Calu3 (cell line): ENCODE data around the gene CAMSAP1. TPM values are rescaled to one million over a fixed set of nuclear protein-coding genes. Genes with fewer than 3 reads are reported as not detected.

Source experiments
- BruUV-seq: library from RNA; stranded (reverse); fragments of 400-500 nt; replicated peaks from 2 replicates; lab custom pipeline; 2021; lab: Mats Ljungman, UMichigan
- CTCF ChIA-PET: fragments of 300-600 bp; sonication (Branson Sonifier 250); formaldehyde crosslinking; loops from one replicate; lab custom pipeline; 2022; ENCODE audit warnings: antibody characterized with exemption; lab: Charles Lee
- DNase-seq: peaks from one replicate; pipeline ENCODE4 v3.0.0; 2022
- H3K27ac Mint-ChIP-seq: one replicate; pipeline ENCODE4 v1.8.0; 2022; ENCODE audit warnings: mixed read lengths; ENCODE audit not compliant: unreplicated experiment
- H3K27me3 Mint-ChIP-seq: one replicate; pipeline ENCODE4 v1.8.0; 2022; ENCODE audit warnings: mixed read lengths; ENCODE audit not compliant: unreplicated experiment
- H3K36me3 Mint-ChIP-seq: one replicate; pipeline ENCODE4 v1.8.0; 2022; ENCODE audit warnings: mild to moderate bottlenecking, moderate library complexity, mixed read lengths; ENCODE audit not compliant: insufficient read depth, unreplicated experiment
- H3K4me1 Mint-ChIP-seq: one replicate; pipeline ENCODE4 v1.8.0; 2022; ENCODE audit warnings: mild to moderate bottlenecking, low read depth, mixed read lengths; ENCODE audit not compliant: unreplicated experiment
- H3K4me3 Mint-ChIP-seq: one replicate; pipeline ENCODE4 v1.8.0; 2022; ENCODE audit warnings: mild to moderate bottlenecking, low read depth, moderate library complexity, mixed read lengths; ENCODE audit not compliant: unreplicated experiment
- H3K9me3 Mint-ChIP-seq: one replicate; pipeline ENCODE4 v1.8.0; 2022; ENCODE audit warnings: low read depth, mixed read lengths; ENCODE audit not compliant: unreplicated experiment
- intact Hi-C: fragments of 100-400 bp; cut with micrococcal nuclease; formaldehyde crosslinking; loops from one replicate; pipeline ENCODE4 v1.10.0; 2022; ENCODE audit not compliant: unreplicated experiment
- total RNA-seq: library from RNA; stranded (reverse); gene quantifications from 2 replicates; pipeline ENCODE4 v1.2.3, GENCODE V29; 2022
- TF ChIP-seq, protein P1 (sequence below): fragments of 200-600 bp; IDR thresholded peaks from one replicate; pipeline ENCODE4 v1.8.0; 2022; ENCODE audit warnings: antibody characterized with exemption; ENCODE audit not compliant: unreplicated experiment

The CAMSAP1 gene
- total RNA-seq, 1 experiment from 2014 or later: 28.1 TPM

DNA sequence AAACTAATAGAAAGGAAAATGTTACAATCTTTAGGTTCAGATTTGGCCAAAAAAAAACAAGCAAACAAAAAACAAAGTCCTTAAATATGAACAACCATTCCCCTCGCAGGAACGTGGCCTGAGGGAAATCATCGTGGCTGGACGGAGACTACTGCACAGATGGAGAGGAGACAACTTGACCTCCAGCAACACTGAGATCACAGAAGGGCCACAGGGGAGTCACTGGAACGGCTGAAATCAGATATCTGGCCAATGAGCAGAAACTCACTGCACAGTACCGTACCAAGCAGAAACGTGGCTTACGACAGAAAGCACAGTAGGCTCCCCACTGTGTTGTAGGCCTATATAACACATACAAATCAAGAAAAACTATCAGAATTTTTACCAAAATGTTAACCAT lies 27.7 kb downstream of the CAMSAP1 start:
- Mint-ChIP-seq H3K4me1 (peaks cover 22% of the 10 kb centered on the region), H3K9me3 (no peaks in the 10 kb centered on the region), H3K27ac (no peak overlapping the region), H3K27me3 (no peaks in the 10 kb centered on the region), H3K4me3 (no peak overlapping the region), H3K36me3 (peaks cover 5% of the 10 kb centered on the region)
- CTCF ChIA-PET: no interaction called here
- DNase-seq: no peak
- TF ChIP-seq, protein P1, sequence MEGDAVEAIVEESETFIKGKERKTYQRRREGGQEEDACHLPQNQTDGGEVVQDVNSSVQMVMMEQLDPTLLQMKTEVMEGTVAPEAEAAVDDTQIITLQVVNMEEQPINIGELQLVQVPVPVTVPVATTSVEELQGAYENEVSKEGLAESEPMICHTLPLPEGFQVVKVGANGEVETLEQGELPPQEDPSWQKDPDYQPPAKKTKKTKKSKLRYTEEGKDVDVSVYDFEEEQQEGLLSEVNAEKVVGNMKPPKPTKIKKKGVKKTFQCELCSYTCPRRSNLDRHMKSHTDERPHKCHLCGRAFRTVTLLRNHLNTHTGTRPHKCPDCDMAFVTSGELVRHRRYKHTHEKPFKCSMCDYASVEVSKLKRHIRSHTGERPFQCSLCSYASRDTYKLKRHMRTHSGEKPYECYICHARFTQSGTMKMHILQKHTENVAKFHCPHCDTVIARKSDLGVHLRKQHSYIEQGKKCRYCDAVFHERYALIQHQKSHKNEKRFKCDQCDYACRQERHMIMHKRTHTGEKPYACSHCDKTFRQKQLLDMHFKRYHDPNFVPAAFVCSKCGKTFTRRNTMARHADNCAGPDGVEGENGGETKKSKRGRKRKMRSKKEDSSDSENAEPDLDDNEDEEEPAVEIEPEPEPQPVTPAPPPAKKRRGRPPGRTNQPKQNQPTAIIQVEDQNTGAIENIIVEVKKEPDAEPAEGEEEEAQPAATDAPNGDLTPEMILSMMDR: no peak
- BruUV-seq: no TSS peak
- intact Hi-C loops: no loop called here

DNA sequence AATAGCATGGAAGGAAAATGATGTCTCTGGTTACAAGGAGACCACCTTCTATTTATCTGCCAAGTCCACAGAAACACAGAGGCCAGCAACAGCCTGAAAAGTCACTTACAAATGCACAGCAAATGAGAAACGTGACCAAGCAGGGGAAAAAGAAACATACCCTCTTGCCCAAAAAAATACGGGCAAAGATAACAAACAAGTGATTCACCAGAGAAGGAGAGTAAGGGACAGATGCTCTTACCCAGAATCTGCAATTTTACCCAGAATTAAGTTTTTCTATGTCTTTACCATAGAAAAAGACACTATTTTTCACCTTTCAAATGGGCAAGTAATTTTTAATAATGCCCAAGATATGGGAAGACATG lies 28.1 kb downstream of the CAMSAP1 start:
- no TSS peak for BruUV-seq
- Mint-ChIP-seq H3K4me3 (no peak overlapping the region), H3K27ac (no peak overlapping the region), H3K27me3 (no peaks in the 10 kb centered on the region), H3K9me3 (no peaks in the 10 kb centered on the region), H3K4me1 (peaks cover 18% of the 10 kb centered on the region), H3K36me3 (peaks cover 5% of the 10 kb centered on the region)
- TF ChIP-seq, protein P1: no peak
- no peak for DNase-seq
- CTCF ChIA-PET: no interaction called here
- intact Hi-C loops: no loop called here

DNA sequence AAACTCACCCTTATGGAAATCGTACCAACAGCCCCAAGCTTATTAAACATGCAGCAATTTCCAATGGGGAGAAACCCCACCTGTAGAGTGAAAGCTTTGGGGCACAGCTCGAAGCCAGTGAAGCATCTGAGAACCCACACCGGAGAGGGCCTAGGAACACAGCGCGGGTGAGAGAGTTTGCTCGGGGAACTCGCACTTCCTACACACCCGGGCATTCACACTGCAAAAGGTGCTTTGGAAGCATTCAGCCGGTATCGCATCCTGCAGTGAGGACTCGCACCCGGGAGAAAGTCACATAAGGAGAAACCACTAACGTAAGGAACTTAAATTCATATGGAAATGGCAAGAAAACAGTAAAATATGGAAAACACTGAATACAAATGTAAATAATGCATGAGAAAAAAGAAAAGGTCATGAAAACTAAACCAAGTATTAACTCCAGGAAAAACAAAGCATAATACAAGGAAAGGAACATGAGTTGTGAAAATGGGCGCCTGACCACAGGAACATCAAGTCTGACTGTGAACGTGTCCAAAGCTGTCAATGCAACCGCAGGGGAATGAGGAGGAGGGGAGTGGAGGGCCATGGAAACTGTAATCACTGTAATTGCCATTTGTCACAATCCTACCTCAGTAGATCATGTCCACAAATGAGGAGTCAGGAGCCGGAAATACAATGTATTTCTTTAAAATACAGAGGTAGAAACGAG lies 28.7 kb downstream of the CAMSAP1 start:
- Mint-ChIP-seq H3K36me3 (peaks cover 5% of the 10 kb centered on the region), H3K4me1 (peaks cover 13% of the 10 kb centered on the region), H3K27ac (no peak overlapping the region), H3K4me3 (no peak overlapping the region), H3K27me3 (no peaks in the 10 kb centered on the region), H3K9me3 (no peaks in the 10 kb centered on the region)
- intact Hi-C loops: no loop called here
- CTCF ChIA-PET: no interaction called here
- DNase-seq: no peak
- BruUV-seq: no TSS peak
- TF ChIP-seq, protein P1: no peak

DNA sequence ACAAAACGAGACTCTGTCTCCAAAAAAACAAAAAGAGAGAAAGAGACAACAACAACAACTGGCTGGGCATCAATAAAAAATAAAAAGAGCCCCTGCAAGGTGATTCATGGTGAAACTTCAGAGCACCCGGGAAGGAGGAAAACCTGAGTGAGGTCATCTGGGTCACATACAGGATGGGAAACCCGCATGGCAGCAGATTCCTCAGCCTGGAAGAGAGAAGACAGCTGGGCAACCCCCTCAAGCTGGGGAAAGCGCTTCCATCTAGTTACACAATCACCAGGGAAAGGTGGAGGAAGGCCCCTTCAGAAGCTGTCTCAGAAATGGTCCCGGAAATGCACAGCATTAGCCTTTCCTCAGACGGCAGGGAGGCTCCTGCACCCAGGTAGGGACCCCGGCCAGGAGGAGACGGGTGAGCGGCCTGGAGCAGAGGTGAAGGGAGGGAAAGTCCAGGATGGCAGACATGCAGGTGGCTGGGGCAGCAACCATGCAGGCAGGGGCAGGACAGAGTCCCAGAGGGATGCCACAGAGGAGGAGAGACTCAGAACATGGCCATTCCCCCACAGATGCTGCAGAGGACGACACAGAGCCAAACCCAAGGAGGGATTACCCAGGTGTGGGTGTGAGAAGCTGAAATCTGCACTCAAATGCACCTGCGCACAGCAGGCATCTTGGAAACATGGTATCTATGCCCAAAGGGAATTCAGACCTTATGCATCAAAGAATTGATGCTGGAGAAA lies 29.4 kb downstream of the CAMSAP1 start:
- Mint-ChIP-seq H3K4me3 (no peak overlapping the region), H3K4me1 (peaks cover 5% of the 10 kb centered on the region), H3K27ac (no peak overlapping the region), H3K9me3 (no peaks in the 10 kb centered on the region), H3K27me3 (no peaks in the 10 kb centered on the region), H3K36me3 (peaks cover 5% of the 10 kb centered on the region)
- DNase-seq: no peak
- intact Hi-C loops: no loop called here
- TF ChIP-seq, protein P1: no peak
- CTCF ChIA-PET: no interaction called here
- no TSS peak for BruUV-seq
